LNCaP clone FGC (cell line): ENCODE measurements around the gene CRLF1.

Experiments
- DNase-seq: peaks from one replicate; pipeline ENCODE4 v3.0.0-alpha.2; 2011; ENCODE audit warnings: low read depth
- H3K4me3 ChIP-seq: 2 replicates; pipeline ENCODE4 v1.5.1; 2011; ENCODE audit warnings: mild to moderate bottlenecking, low read depth, low read length, control low read depth
- CTCF ChIP-seq: IDR thresholded peaks from 2 replicates; pipeline ENCODE4 v1.5.1; 2012; ENCODE audit warnings: mild to moderate bottlenecking; ENCODE audit not compliant: control insufficient read depth, insufficient read depth; ENCODE audit errors: extremely low read depth

CRLF1 gene

GRCh38 chr19:18636183-18636968 lies 29.8 kb upstream of the CRLF1 start:
- TF ChIP-seq CTCF: no peak
- DNase-seq: peak; percentile 93

GRCh38 chr19:18635831-18636182 lies 29.2 kb upstream of the CRLF1 start:
- no peak for TF ChIP-seq CTCF
- no peak overlapping the region for H3K4me3 ChIP-seq
- no peak for DNase-seq

More at GRCh38 chr19:18636183-18636968, 29.8 kb upstream of the CRLF1 start:
- H3K4me3 ChIP-seq: peak overlapping the region; percentile 95

GRCh38 chr19:18634612-18635297 lies 28.2 kb upstream of the CRLF1 start:
- no peak for TF ChIP-seq CTCF
- DNase-seq: no peak
- H3K4me3 ChIP-seq: no peak overlapping the region

GRCh38 chr19:18633321-18633720 lies 26.7 kb upstream of the CRLF1 start:
- no peak for DNase-seq
- H3K4me3 ChIP-seq: no peak overlapping the region
- TF ChIP-seq CTCF: no peak

- no peak for DNase-seq
- no peak for TF ChIP-seq CTCF
- H3K4me3 ChIP-seq: no peak overlapping the region
Measured at GRCh38 chr19:18629166-18630088, 22.8 kb upstream of the CRLF1 start.

- DNase-seq: no peak
- H3K4me3 ChIP-seq: no peak overlapping the region
- no peak for TF ChIP-seq CTCF
Measured at GRCh38 chr19:18626906-18627305, 20.3 kb upstream of the CRLF1 start.
